HG03469 (cell line): ENCODE data around the gene CEP104.
"Not testable (repeated sequence)": the region's sequence is repeated elsewhere in the genome, so short reads cannot be mapped to it uniquely, and the experiment has no call there.

Experiments used
- ATAC-seq: cut with Tn5 transposase; IDR thresholded peaks from one replicate; pipeline ENCODE4 v1.9.1; 2021; ENCODE audit warnings: mild to moderate bottlenecking, moderate library complexity, moderate number of reproducible peaks; ENCODE audit not compliant: unreplicated experiment

The CEP104 gene

GRCh38 chr1:3828391-3828790, 28.6 kb downstream of the CEP104 start:
- no peak for ATAC-seq

GRCh38 chr1:3827813-3828307, 29.2 kb downstream of the CEP104 start:
- ATAC-seq = no peak

- no peak for ATAC-seq
Measured at GRCh38 chr1:3825356-3825755, 31.7 kb downstream of the CEP104 start.

GRCh38 chr1:3824650-3825049, 32.4 kb downstream of the CEP104 start:
- no peak for ATAC-seq

GRCh38 chr1:3822421-3822820, 34.6 kb downstream of the CEP104 start:
- ATAC-seq = no peak

GRCh38 chr1:3821908-3822307, 35.1 kb downstream of the CEP104 start:
- ATAC-seq = no peak

- ATAC-seq = no peak
Measured at GRCh38 chr1:3821447-3821846, 35.6 kb downstream of the CEP104 start.

GRCh38 chr1:3821004-3821403, 36.0 kb downstream of the CEP104 start:
- ATAC-seq = no peak

GRCh38 chr1:3820316-3820715, 36.7 kb downstream of the CEP104 start:
- ATAC-seq = no peak

- ATAC-seq = no peak
Measured at GRCh38 chr1:3819771-3820200, 37.2 kb downstream of the CEP104 start.

- no peak for ATAC-seq
Measured at GRCh38 chr1:3817821-3818597, 39.0 kb downstream of the CEP104 start.

GRCh38 chr1:3817138-3817740, 39.8 kb downstream of the CEP104 start:
- no peak for ATAC-seq

- no peak for ATAC-seq
Measured at GRCh38 chr1:3816331-3817137, 40.5 kb downstream of the CEP104 start.

GRCh38 chr1:3814771-3815561, 42.0 kb downstream of the CEP104 start:
- ATAC-seq = no peak

GRCh38 chr1:3814065-3814464, 42.9 kb downstream of the CEP104 start:
- no peak for ATAC-seq

GRCh38 chr1:3811595-3811911, 45.5 kb downstream of the CEP104 start:
- ATAC-seq = no peak

- ATAC-seq = not testable (repeated sequence)
Measured at GRCh38 chr1:3810149-3810761, 46.8 kb downstream of the CEP104 start.

GRCh38 chr1:3809680-3810079, 47.3 kb downstream of the CEP104 start:
- no peak for ATAC-seq

GRCh38 chr1:3807769-3808168, 49.2 kb downstream of the CEP104 start:
- no peak for ATAC-seq

- no peak for ATAC-seq
Measured at GRCh38 chr1:3805038-3805437, 52.0 kb downstream of the CEP104 start.

GRCh38 chr1:3804627-3804944, 52.4 kb downstream of the CEP104 start:
- ATAC-seq = not testable (repeated sequence)
